HEK293 (cell line): Measurements from ENCODE around the gene FUBP1.

Source experiments
- CTCF ChIA-PET: fragments of 350-600 bp; formaldehyde crosslinking; extraction: SDS; loops from one replicate; lab custom pipeline; 2021; ENCODE audit warnings: antibody characterized with exemption; lab: Yijun Ruan, JAX
- POLR2A ChIA-PET: fragments of 300-600 bp; formaldehyde crosslinking; extraction: SDS; loops from one replicate; lab custom pipeline; 2020; ENCODE audit warnings: antibody characterized with exemption, inconsistent platforms; lab: Yijun Ruan, JAX
- H3K27ac ChIP-seq: fragments of 200-500 bp; sonication (Bioruptor generic); 2 replicates; pipeline ENCODE4 v1.5.1; 2014; ENCODE audit warnings: low read depth, low read length, control low read depth, inconsistent platforms; ENCODE audit errors: extremely low read depth
- H3K36me3 ChIP-seq, 2 experiments: fragments of 200-500 bp in 1 of 2; sonication (Bioruptor generic) in 1 of 2; 1 replicate in 1 of 2; 2 replicates in 1 of 2; pipeline ENCODE4 v1.5.1; 2014 to 2017; ENCODE audit warnings: inconsistent platforms in 2 of 2, low read length in 2 of 2; ENCODE audit not compliant: control insufficient read depth in 2 of 2, insufficient read depth in 1 of 2
- H3K4me1 ChIP-seq: fragments of 200-500 bp; sonication (Bioruptor generic); 2 replicates; pipeline ENCODE4 v1.5.1; 2014; ENCODE audit warnings: mild to moderate bottlenecking, low read length, inconsistent platforms; ENCODE audit not compliant: control insufficient read depth, insufficient read depth
- H3K4me3 ChIP-seq: 2 replicates; pipeline ENCODE4 v1.5.1; 2011; ENCODE audit warnings: low read depth, mild to moderate bottlenecking, control low read depth, low read length, moderate library complexity
- H3K9me3 ChIP-seq: fragments of 200-500 bp; sonication (Bioruptor generic); 2 replicates; pipeline ENCODE4 v1.5.1; 2014; ENCODE audit warnings: low read depth, low read length, inconsistent platforms; ENCODE audit not compliant: control insufficient read depth, insufficient read depth
- GLI2 ChIP-seq: fragments of 450-650 bp; formaldehyde crosslinking; IDR thresholded peaks from 2 replicates; pipeline ENCODE4; 2017; ENCODE audit warnings: missing biosample characterization, missing genetic modification characterization, low read depth, borderline replicate concordance
- RBAK ChIP-seq: fragments of 450-650 bp; formaldehyde crosslinking; IDR thresholded peaks from 2 replicates; pipeline ENCODE4 v1.5.1; 2016; ENCODE audit warnings: missing biosample characterization, missing genetic modification characterization
- REPIN1 ChIP-seq: fragments of 450-650 bp; formaldehyde crosslinking; IDR thresholded peaks from 2 replicates; pipeline ENCODE4 v1.5.1; 2017; ENCODE audit warnings: missing biosample characterization, missing genetic modification characterization, low read depth
- SALL2 ChIP-seq: fragments of 450-650 bp; formaldehyde crosslinking; IDR thresholded peaks from 2 replicates; pipeline ENCODE4 v1.5.0; 2017; ENCODE audit warnings: missing biosample characterization, mild to moderate bottlenecking, missing genetic modification characterization, borderline replicate concordance
- SP3 ChIP-seq: fragments of 450-650 bp; formaldehyde crosslinking; IDR thresholded peaks from 2 replicates; pipeline ENCODE4 v1.5.1; 2016; ENCODE audit warnings: missing biosample characterization, missing genetic modification characterization
- TCF7L2 ChIP-seq: IDR thresholded peaks from 2 replicates; pipeline ENCODE4 v1.6.1; 2011; ENCODE audit warnings: low read depth, mild to moderate bottlenecking, inconsistent platforms, low read length, moderate library complexity, borderline replicate concordance
- YY1 ChIP-seq: fragments of 450-650 bp; formaldehyde crosslinking; IDR thresholded peaks from 2 replicates; pipeline ENCODE4 v1.5.1; 2018; ENCODE audit warnings: missing biosample characterization, missing genetic modification characterization
- ZBTB17 ChIP-seq: fragments of 450-650 bp; formaldehyde crosslinking; IDR thresholded peaks from 2 replicates; pipeline ENCODE4 v1.5.1; 2016; ENCODE audit warnings: missing biosample characterization, missing genetic modification characterization
- ZFP3 ChIP-seq: fragments of 450-650 bp; formaldehyde crosslinking; IDR thresholded peaks from 2 replicates; pipeline ENCODE4 v1.5.1; 2016; ENCODE audit warnings: low read depth, missing biosample characterization, missing genetic modification characterization
- ZFP41 ChIP-seq: fragments of 450-650 bp; formaldehyde crosslinking; IDR thresholded peaks from 2 replicates; pipeline ENCODE4 v1.5.1; 2016; ENCODE audit warnings: missing biosample characterization, missing genetic modification characterization, borderline replicate concordance
- ZNF121 ChIP-seq: fragments of 450-650 bp; formaldehyde crosslinking; IDR thresholded peaks from 2 replicates; pipeline ENCODE4 v1.5.1; 2016; ENCODE audit warnings: missing biosample characterization, missing genetic modification characterization
- ZNF132 ChIP-seq: fragments of 450-650 bp; formaldehyde crosslinking; IDR thresholded peaks from 2 replicates; pipeline ENCODE4 v1.5.1; 2017; ENCODE audit warnings: missing biosample characterization, missing genetic modification characterization, borderline replicate concordance
- ZNF146 ChIP-seq: fragments of 450-650 bp; formaldehyde crosslinking; IDR thresholded peaks from 2 replicates; pipeline ENCODE4 v1.5.1; 2016; ENCODE audit warnings: missing biosample characterization, missing genetic modification characterization
- ZNF19 ChIP-seq: fragments of 450-650 bp; formaldehyde crosslinking; IDR thresholded peaks from 2 replicates; pipeline ENCODE4; 2016; ENCODE audit warnings: missing biosample characterization, missing genetic modification characterization, low read depth
- ZNF214 ChIP-seq: fragments of 450-650 bp; formaldehyde crosslinking; IDR thresholded peaks from 2 replicates; pipeline ENCODE4 v1.5.1; 2017; ENCODE audit warnings: missing biosample characterization, mild to moderate bottlenecking, missing genetic modification characterization, borderline replicate concordance
- ZNF341 ChIP-seq: fragments of 450-650 bp; formaldehyde crosslinking; IDR thresholded peaks from 2 replicates; pipeline ENCODE4; 2016; ENCODE audit warnings: low read depth, missing biosample characterization, missing genetic modification characterization
- ZNF354C ChIP-seq: fragments of 450-650 bp; formaldehyde crosslinking; IDR thresholded peaks from 2 replicates; pipeline ENCODE4 v1.5.1; 2016; ENCODE audit warnings: missing biosample characterization, missing genetic modification characterization, low read depth, borderline replicate concordance
- ZNF426 ChIP-seq: fragments of 450-650 bp; formaldehyde crosslinking; IDR thresholded peaks from 2 replicates; pipeline ENCODE4 v1.5.1; 2017; ENCODE audit warnings: missing biosample characterization, missing genetic modification characterization, mild to moderate bottlenecking, inconsistent platforms, moderate library complexity
- ZNF530 ChIP-seq: fragments of 450-650 bp; formaldehyde crosslinking; IDR thresholded peaks from 2 replicates; pipeline ENCODE4 v1.5.1; 2016; ENCODE audit warnings: low read depth, missing biosample characterization, missing genetic modification characterization
- ZNF585B ChIP-seq: fragments of 450-650 bp; formaldehyde crosslinking; IDR thresholded peaks from 2 replicates; pipeline ENCODE4 v1.5.1; 2016; ENCODE audit warnings: missing biosample characterization, missing genetic modification characterization
- ZNF623 ChIP-seq: fragments of 450-650 bp; formaldehyde crosslinking; IDR thresholded peaks from 2 replicates; pipeline ENCODE4 v1.5.1; 2016; ENCODE audit warnings: missing biosample characterization, missing genetic modification characterization
- ZNF670 ChIP-seq: fragments of 450-650 bp; formaldehyde crosslinking; IDR thresholded peaks from 2 replicates; pipeline ENCODE4 v1.5.1; 2016; ENCODE audit warnings: missing biosample characterization, missing genetic modification characterization, low read depth
- ZNF677 ChIP-seq: fragments of 450-650 bp; IDR thresholded peaks from 2 replicates; pipeline ENCODE4 v1.5.0; 2018; ENCODE audit warnings: missing biosample characterization, mild to moderate bottlenecking, missing genetic modification characterization, moderate library complexity
- ZNF747 ChIP-seq: fragments of 450-650 bp; formaldehyde crosslinking; IDR thresholded peaks from 2 replicates; pipeline ENCODE4 v1.5.1; 2016; ENCODE audit warnings: missing biosample characterization, missing genetic modification characterization
- ZNF791 ChIP-seq: fragments of 450-650 bp; formaldehyde crosslinking; IDR thresholded peaks from 2 replicates; pipeline ENCODE4 v1.5.1; 2016; ENCODE audit warnings: missing biosample characterization, missing genetic modification characterization
- TF ChIP-seq, protein P1 (sequence below): fragments of 450-650 bp; formaldehyde crosslinking; IDR thresholded peaks from 2 replicates; pipeline ENCODE4 v1.5.1; 2017; ENCODE audit warnings: missing biosample characterization, missing genetic modification characterization
- TF ChIP-seq, protein P2 (sequence below): fragments of 450-650 bp; formaldehyde crosslinking; IDR thresholded peaks from 2 replicates; pipeline ENCODE4 v1.5.1; 2016; ENCODE audit warnings: missing biosample characterization, missing genetic modification characterization
- TF ChIP-seq, protein P3 (sequence below): fragments of 450-650 bp; formaldehyde crosslinking; IDR thresholded peaks from 2 replicates; pipeline ENCODE4 v1.5.0; 2017; ENCODE audit warnings: missing biosample characterization, missing genetic modification characterization, borderline replicate concordance
- TF ChIP-seq, protein P4 (sequence below): fragments of 450-650 bp; formaldehyde crosslinking; IDR thresholded peaks from 2 replicates; pipeline ENCODE4 v1.5.1; 2017; ENCODE audit warnings: missing biosample characterization, missing genetic modification characterization
- TF ChIP-seq, protein P5 (sequence below): fragments of 450-650 bp; formaldehyde crosslinking; IDR thresholded peaks from 2 replicates; pipeline ENCODE4 v1.5.1; 2017; ENCODE audit warnings: missing biosample characterization, missing genetic modification characterization

Gene FUBP1

DNA sequence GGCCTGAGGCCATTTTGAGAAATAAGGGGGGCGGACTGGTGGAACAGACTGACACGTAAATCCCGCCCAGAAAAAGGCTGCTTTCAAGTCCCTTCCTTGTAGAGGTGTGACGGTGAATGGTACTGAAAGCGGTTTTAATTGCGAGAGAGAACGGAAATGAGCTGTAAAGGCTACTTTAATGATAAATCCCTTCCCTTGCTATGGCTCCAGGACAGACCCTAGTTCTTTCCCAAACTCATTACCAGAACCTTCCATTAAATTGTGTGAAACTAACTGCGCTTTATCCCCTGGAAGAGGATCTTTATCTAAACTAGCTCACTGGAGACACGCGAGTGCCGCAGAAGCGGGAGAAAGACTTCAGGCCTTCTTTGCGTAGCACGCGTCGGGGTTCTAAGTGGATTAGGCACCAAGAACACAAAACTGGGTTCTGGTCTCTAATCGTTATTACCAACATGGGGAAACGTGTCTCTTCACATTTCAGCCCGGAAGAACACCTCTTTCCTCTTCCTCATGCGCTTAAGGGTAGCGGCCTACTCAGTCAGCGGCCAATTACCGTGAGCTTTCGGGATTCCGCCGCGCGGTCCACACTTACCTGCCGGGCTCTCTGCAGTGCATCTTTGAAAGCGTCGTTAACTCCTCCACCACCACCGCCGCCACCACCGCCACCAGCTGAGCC, 441 bp downstream of the FUBP1 start:
- ChIA-PET POLR2A (interaction anchor here (0.5 to 8.3 kb wide), 13 partner anchors 10 to 450 kb away, joined by 3 to 137 read pairs (median 4); partner anchors contain the start of genes DNAJB4, MIGA1 and NEXN), CTCF (interaction anchor here (0.8 to 1.4 kb wide), 6 partner anchors 10 to 136 kb away, joined by 3 to 14 read pairs (median 4); partner anchors contain the start of gene DNAJB4)
- Histone ChIP-seq H3K9me3 (no peaks in the 10 kb centered on the region), H3K4me1 (peaks cover 6% of the 10 kb centered on the region; the same call in 1 of the 2 replicates), H3K27ac (peak overlapping the region; percentile 77), H3K36me3 (peaks cover 0 to 32% of the 10 kb centered on the region in 2 experiments; a peak in 2 of 3 replicates), H3K4me3 (peak overlapping the region; percentile 96)
- TF ChIP-seq ZNF146, result no peak
- TF ChIP-seq ZNF791 (tag by site-specific recombination), result no peak
- TF ChIP-seq, protein P1, sequence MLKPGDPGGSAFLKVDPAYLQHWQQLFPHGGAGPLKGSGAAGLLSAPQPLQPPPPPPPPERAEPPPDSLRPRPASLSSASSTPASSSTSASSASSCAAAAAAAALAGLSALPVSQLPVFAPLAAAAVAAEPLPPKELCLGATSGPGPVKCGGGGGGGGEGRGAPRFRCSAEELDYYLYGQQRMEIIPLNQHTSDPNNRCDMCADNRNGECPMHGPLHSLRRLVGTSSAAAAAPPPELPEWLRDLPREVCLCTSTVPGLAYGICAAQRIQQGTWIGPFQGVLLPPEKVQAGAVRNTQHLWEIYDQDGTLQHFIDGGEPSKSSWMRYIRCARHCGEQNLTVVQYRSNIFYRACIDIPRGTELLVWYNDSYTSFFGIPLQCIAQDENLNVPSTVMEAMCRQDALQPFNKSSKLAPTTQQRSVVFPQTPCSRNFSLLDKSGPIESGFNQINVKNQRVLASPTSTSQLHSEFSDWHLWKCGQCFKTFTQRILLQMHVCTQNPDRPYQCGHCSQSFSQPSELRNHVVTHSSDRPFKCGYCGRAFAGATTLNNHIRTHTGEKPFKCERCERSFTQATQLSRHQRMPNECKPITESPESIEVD (tag by site-specific recombination), result no peak
- peak; percentile 60 for TF ChIP-seq SP3 (tag by site-specific recombination)
- no peak for TF ChIP-seq REPIN1 (tag by site-specific recombination)
- TF ChIP-seq ZNF121 (tag by site-specific recombination), result no peak
- no peak for TF ChIP-seq ZNF19 (tag by site-specific recombination)
- no peak for TF ChIP-seq TCF7L2
- TF ChIP-seq ZNF341 (tag by site-specific recombination), result peak; percentile 85
- TF ChIP-seq SALL2 (tag by site-specific recombination), result no peak
- TF ChIP-seq ZNF530 (tag by site-specific recombination), result no peak
- TF ChIP-seq, protein P2, sequence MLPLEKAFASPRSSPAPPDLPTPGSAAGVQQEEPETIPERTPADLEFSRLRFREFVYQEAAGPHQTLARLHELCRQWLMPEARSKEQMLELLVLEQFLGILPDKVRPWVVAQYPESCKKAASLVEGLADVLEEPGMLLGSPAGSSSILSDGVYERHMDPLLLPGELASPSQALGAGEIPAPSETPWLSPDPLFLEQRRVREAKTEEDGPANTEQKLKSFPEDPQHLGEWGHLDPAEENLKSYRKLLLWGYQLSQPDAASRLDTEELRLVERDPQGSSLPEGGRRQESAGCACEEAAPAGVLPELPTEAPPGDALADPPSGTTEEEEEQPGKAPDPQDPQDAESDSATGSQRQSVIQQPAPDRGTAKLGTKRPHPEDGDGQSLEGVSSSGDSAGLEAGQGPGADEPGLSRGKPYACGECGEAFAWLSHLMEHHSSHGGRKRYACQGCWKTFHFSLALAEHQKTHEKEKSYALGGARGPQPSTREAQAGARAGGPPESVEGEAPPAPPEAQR (tag by site-specific recombination), result no peak
- no peak for TF ChIP-seq ZNF132 (tag by site-specific recombination)
- no peak for TF ChIP-seq ZNF670 (tag by site-specific recombination)
- no peak for TF ChIP-seq ZFP41
- TF ChIP-seq, protein P3, sequence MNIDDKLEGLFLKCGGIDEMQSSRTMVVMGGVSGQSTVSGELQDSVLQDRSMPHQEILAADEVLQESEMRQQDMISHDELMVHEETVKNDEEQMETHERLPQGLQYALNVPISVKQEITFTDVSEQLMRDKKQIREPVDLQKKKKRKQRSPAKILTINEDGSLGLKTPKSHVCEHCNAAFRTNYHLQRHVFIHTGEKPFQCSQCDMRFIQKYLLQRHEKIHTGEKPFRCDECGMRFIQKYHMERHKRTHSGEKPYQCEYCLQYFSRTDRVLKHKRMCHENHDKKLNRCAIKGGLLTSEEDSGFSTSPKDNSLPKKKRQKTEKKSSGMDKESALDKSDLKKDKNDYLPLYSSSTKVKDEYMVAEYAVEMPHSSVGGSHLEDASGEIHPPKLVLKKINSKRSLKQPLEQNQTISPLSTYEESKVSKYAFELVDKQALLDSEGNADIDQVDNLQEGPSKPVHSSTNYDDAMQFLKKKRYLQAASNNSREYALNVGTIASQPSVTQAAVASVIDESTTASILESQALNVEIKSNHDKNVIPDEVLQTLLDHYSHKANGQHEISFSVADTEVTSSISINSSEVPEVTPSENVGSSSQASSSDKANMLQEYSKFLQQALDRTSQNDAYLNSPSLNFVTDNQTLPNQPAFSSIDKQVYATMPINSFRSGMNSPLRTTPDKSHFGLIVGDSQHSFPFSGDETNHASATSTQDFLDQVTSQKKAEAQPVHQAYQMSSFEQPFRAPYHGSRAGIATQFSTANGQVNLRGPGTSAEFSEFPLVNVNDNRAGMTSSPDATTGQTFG (tag by site-specific recombination), result no peak
- TF ChIP-seq RBAK (tag by site-specific recombination), result no peak
- TF ChIP-seq, protein P4, sequence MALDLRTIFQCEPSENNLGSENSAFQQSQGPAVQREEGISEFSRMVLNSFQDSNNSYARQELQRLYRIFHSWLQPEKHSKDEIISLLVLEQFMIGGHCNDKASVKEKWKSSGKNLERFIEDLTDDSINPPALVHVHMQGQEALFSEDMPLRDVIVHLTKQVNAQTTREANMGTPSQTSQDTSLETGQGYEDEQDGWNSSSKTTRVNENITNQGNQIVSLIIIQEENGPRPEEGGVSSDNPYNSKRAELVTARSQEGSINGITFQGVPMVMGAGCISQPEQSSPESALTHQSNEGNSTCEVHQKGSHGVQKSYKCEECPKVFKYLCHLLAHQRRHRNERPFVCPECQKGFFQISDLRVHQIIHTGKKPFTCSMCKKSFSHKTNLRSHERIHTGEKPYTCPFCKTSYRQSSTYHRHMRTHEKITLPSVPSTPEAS (tag by site-specific recombination), result no peak
- TF ChIP-seq, protein P5, sequence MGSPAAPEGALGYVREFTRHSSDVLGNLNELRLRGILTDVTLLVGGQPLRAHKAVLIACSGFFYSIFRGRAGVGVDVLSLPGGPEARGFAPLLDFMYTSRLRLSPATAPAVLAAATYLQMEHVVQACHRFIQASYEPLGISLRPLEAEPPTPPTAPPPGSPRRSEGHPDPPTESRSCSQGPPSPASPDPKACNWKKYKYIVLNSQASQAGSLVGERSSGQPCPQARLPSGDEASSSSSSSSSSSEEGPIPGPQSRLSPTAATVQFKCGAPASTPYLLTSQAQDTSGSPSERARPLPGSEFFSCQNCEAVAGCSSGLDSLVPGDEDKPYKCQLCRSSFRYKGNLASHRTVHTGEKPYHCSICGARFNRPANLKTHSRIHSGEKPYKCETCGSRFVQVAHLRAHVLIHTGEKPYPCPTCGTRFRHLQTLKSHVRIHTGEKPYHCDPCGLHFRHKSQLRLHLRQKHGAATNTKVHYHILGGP (tag by site-specific recombination), result no peak
- no peak for TF ChIP-seq ZNF623 (tag by site-specific recombination)
- no peak for TF ChIP-seq ZNF426
- TF ChIP-seq ZFP3, result no peak
- TF ChIP-seq ZNF677 (tag by site-specific recombination), result no peak
- no peak for TF ChIP-seq ZNF214
- no peak for TF ChIP-seq ZNF747 (tag by site-specific recombination)
- TF ChIP-seq ZBTB17 (tag by site-specific recombination), result no peak; the same call in 1 of the 2 replicates
- TF ChIP-seq ZNF585B (tag by site-specific recombination), result no peak
- TF ChIP-seq ZNF354C (tag by site-specific recombination), result no peak
- no peak for TF ChIP-seq GLI2 (tag by site-specific recombination)
- peak; percentile 54; the same call in 1 of the 2 replicates for TF ChIP-seq YY1
